ENCODE measurements around the gene OR6C70.

DNA sequence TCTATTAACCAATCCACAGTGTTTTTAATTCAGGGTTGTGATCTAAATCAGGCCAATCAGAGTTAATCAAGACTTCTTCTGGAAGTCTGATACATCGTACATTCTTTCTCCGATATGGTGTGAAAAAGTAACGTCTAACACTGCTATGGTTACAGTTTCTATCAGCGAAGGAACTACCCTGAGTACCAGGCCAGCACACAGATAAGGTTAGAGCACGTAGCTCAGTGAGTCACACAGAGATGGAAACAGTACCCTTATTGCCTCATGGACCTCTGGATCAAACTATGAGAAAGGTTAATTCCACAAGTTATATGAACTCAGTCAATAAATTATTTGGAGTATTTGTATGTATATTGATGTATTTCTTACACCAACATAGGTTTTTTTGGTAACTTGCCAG lies 25.6 kb upstream of the OR6C70 start:
- TF ChIP-seq, protein P1, sequence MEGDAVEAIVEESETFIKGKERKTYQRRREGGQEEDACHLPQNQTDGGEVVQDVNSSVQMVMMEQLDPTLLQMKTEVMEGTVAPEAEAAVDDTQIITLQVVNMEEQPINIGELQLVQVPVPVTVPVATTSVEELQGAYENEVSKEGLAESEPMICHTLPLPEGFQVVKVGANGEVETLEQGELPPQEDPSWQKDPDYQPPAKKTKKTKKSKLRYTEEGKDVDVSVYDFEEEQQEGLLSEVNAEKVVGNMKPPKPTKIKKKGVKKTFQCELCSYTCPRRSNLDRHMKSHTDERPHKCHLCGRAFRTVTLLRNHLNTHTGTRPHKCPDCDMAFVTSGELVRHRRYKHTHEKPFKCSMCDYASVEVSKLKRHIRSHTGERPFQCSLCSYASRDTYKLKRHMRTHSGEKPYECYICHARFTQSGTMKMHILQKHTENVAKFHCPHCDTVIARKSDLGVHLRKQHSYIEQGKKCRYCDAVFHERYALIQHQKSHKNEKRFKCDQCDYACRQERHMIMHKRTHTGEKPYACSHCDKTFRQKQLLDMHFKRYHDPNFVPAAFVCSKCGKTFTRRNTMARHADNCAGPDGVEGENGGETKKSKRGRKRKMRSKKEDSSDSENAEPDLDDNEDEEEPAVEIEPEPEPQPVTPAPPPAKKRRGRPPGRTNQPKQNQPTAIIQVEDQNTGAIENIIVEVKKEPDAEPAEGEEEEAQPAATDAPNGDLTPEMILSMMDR (IDR thresholded peaks at IDR 0.05): no peak
- no peak for TF ChIP-seq POLR2A (IDR thresholded peaks at IDR 0.05)
- no peak for TF ChIP-seq EP300 (IDR thresholded peaks at IDR 0.05)
